HG02759 (cell line): ENCODE results near the gene RNASE11.
"Not testable (repeated sequence)": the region's sequence is repeated elsewhere in the genome, so short reads cannot be mapped to it uniquely, and the experiment has no call there.

ENCODE experiments used
- ATAC-seq: cut with Tn5 transposase; IDR thresholded peaks from one replicate; pipeline ENCODE4 v1.9.1; 2021; ENCODE audit warnings: mild to moderate bottlenecking, moderate library complexity; ENCODE audit not compliant: unreplicated experiment

Gene RNASE11

GRCh38 chr14:20614038-20614840 lies 26.4 kb upstream of the RNASE11 start:
- ATAC-seq: no peak

- peak; percentile 78 for ATAC-seq
Observed at GRCh38 chr14:20613094-20614037, 25.6 kb upstream of the RNASE11 start.

- no peak for ATAC-seq
Observed at GRCh38 chr14:20612403-20612802, 24.6 kb upstream of the RNASE11 start.

GRCh38 chr14:20611277-20611676 lies 23.5 kb upstream of the RNASE11 start:
- no peak for ATAC-seq

GRCh38 chr14:20610002-20610765 lies 22.4 kb upstream of the RNASE11 start:
- peak; percentile 31 for ATAC-seq

- no peak for ATAC-seq
Observed at GRCh38 chr14:20609215-20610001, 21.6 kb upstream of the RNASE11 start.

- no peak for ATAC-seq
Observed at GRCh38 chr14:20608383-20609110, 20.7 kb upstream of the RNASE11 start.

- ATAC-seq: no peak
Observed at GRCh38 chr14:20607617-20608016, 19.8 kb upstream of the RNASE11 start.

- ATAC-seq: no peak
Observed at GRCh38 chr14:20606902-20607242, 19.1 kb upstream of the RNASE11 start.

- no peak for ATAC-seq
Observed at GRCh38 chr14:20606190-20606901, 18.5 kb upstream of the RNASE11 start.

- no peak for ATAC-seq
Observed at GRCh38 chr14:20603813-20604690, 16.3 kb upstream of the RNASE11 start.

- ATAC-seq: no peak
Observed at GRCh38 chr14:20602583-20602982, 14.8 kb upstream of the RNASE11 start.

- ATAC-seq: no peak
Observed at GRCh38 chr14:20601522-20601921, 13.7 kb upstream of the RNASE11 start.

- ATAC-seq: no peak
Observed at GRCh38 chr14:20597108-20597507, 9.3 kb upstream of the RNASE11 start.

GRCh38 chr14:20595726-20596125 lies 7.9 kb upstream of the RNASE11 start:
- ATAC-seq: not testable (repeated sequence)

GRCh38 chr14:20592574-20592973 lies 4.8 kb upstream of the RNASE11 start:
- ATAC-seq: no peak

- no peak for ATAC-seq
Observed at GRCh38 chr14:20591235-20591634, 3.4 kb upstream of the RNASE11 start, which contains the start of gene RNASE12. Gene RNASE12, minus strand, starts transcription at chr14:20591376. Its CDS starts 653 bp downstream, at chr14:20590723.

- no peak for ATAC-seq
Observed at GRCh38 chr14:20583908-20584307, 3.9 kb downstream of the RNASE11 start.
